ENCODE measurements around the gene COL1A2. TPM values are rescaled to one million over a fixed set of nuclear protein-coding genes. Genes with fewer than 3 reads are reported as not detected.

The COL1A2 gene
- total and polyA plus RNA-seq, 2 experiments from 2014 or later, result 1,836 to 2,200 TPM

DNA sequence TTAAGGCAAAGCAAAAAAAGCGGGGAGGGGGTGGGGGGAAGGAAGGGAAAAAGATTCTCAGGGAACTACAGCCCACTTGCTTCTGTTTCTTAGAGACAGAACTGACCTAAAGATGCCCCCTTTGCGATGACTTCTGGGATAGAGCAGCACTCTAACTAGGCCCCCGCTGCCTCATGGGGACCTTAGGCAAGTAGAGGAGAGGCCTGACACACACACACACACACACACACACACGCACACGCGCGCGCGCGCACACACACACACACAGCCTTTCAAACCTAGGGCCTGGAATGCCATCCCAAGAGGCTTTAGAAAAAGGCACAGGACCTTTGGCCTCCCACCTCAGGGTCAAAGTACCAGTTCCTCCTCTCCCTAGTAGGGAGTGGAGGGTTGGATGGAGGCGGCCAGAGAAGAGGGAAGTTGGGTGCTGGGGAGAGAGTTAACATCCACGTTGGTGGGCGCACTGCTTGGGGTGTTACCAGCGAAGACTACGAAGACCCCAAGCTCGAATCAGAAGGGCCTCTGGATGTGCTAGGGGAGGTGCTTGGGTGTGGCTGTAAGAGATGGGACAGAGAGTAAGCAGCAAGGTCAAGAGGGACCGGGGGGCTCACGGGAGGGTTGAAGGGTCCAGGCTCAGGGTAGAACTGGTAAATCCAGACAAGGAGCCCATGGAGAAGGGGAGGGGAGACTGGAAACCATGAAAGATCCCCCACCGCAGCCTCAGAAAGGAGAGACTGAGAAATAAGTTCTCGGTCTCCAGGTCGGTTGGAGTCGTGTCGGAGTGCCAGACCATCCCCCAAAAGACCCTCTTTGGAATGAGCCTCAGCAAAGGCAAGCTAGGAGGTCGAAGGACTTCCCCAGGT lies 1.2 kb upstream of the COL1A2 start:
- WGBS (ENCODE audit: low lambda C conversion rate, missing lambda C conversion rate), result 55% methylated on average over 23 of the region's 24 CpGs
- no peak for TF ChIP-seq EZH2phosphoT487 (IDR thresholded peaks at IDR 0.05; ENCODE audit: low read depth, severe bottlenecking, unreplicated experiment)
- peak overlapping the region; percentile 8 for H3K4me3 ChIP-seq
- peaks cover 23% of the 10 kb centered on the region for H3K4me1 ChIP-seq (ENCODE audit: insufficient read depth)
- no peaks in the 10 kb centered on the region for H3K36me3 ChIP-seq (replicated peaks; ENCODE audit: insufficient read depth, low read depth)
- H4K20me1 ChIP-seq (ENCODE audit: insufficient read depth, poor library complexity, severe bottlenecking), result peaks cover 13% of the 10 kb centered on the region
- peak overlapping the region; percentile 77 for H3K4me2 ChIP-seq
- no peaks in the 10 kb centered on the region for H3K9me3 ChIP-seq (ENCODE audit: low read depth)
- H3K79me2 ChIP-seq, result peaks cover 34% of the 10 kb centered on the region
- DNase-seq (ENCODE audit: low spot score), result peak; percentile 44
- H3K9me2 ChIP-seq (replicated peaks; ENCODE audit: insufficient read depth), result no peaks in the 10 kb centered on the region
- no peak overlapping the region for H2AFZ ChIP-seq
- peak overlapping the region; percentile 97 for H3K27ac ChIP-seq
- no peaks in the 10 kb centered on the region for H3K27me3 ChIP-seq

DNA sequence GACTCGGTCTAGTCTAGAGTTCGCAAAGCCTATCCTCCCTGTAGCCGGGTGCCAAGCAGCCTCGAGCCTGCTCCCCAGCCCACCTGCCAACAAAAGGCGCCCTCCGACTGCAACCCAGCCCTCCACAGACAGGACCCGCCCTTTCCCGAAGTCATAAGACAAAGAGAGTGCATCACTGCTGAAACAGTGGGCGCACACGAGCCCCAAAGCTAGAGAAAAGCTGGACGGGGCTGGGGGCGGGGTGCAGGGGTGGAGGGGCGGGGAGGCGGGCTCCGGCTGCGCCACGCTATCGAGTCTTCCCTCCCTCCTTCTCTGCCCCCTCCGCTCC lies 622 bp upstream of the COL1A2 start:
- H3K9me2 ChIP-seq (replicated peaks; ENCODE audit: insufficient read depth), result no peaks in the 10 kb centered on the region
- peak; percentile 74 for DNase-seq (ENCODE audit: low spot score)
- peak overlapping the region; percentile 8 for H3K4me3 ChIP-seq
- peak overlapping the region; percentile 29 for H2AFZ ChIP-seq
- H3K79me2 ChIP-seq, result peaks cover 40% of the 10 kb centered on the region
- peaks cover 23% of the 10 kb centered on the region for H3K4me1 ChIP-seq (ENCODE audit: insufficient read depth)
- H3K27ac ChIP-seq, result peak overlapping the region; percentile 97
- WGBS (ENCODE audit: low lambda C conversion rate, missing lambda C conversion rate), result 5% methylated on average over 8 of the region's 19 CpGs
- peaks cover 18% of the 10 kb centered on the region for H4K20me1 ChIP-seq (ENCODE audit: insufficient read depth, poor library complexity, severe bottlenecking)
- no peaks in the 10 kb centered on the region for H3K9me3 ChIP-seq (ENCODE audit: low read depth)
- H3K36me3 ChIP-seq (replicated peaks; ENCODE audit: insufficient read depth, low read depth), result no peaks in the 10 kb centered on the region
- TF ChIP-seq EZH2 (IDR thresholded peaks at IDR 0.05; ENCODE audit: borderline replicate concordance) (no peak), EZH2phosphoT487 (IDR thresholded peaks at IDR 0.05; ENCODE audit: low read depth, severe bottlenecking, unreplicated experiment) (no peak), CTCF (IDR thresholded peaks at IDR 0.05; ENCODE audit: poor library complexity) (no peak)
- H3K4me2 ChIP-seq, result peak overlapping the region; percentile 77
- H3K27me3 ChIP-seq, result no peaks in the 10 kb centered on the region

- no peaks in the 10 kb centered on the region for H3K9me3 ChIP-seq (ENCODE audit: low read depth)
- H3K4me2 ChIP-seq, result peak overlapping the region; percentile 77
- H3K9me2 ChIP-seq (replicated peaks; ENCODE audit: insufficient read depth), result no peaks in the 10 kb centered on the region
- peaks cover 23% of the 10 kb centered on the region for H3K4me1 ChIP-seq (ENCODE audit: insufficient read depth)
- no peaks in the 10 kb centered on the region for H3K27me3 ChIP-seq
- TF ChIP-seq EZH2 (IDR thresholded peaks at IDR 0.05; ENCODE audit: borderline replicate concordance) (no peak), CTCF (IDR thresholded peaks at IDR 0.05; ENCODE audit: poor library complexity) (peak; percentile 75)
- DNase-seq (ENCODE audit: low spot score), result peak; percentile 85
- peaks cover 53% of the 10 kb centered on the region for H3K79me2 ChIP-seq
- 10% methylated on average over 14 of the region's 14 CpGs for WGBS (ENCODE audit: low lambda C conversion rate, missing lambda C conversion rate)
- H3K4me3 ChIP-seq, result peak overlapping the region; percentile 52
- H2AFZ ChIP-seq, result peak overlapping the region; percentile 20
- H4K20me1 ChIP-seq (ENCODE audit: insufficient read depth, poor library complexity, severe bottlenecking), result peaks cover 31% of the 10 kb centered on the region
- H3K27ac ChIP-seq, result peak overlapping the region; percentile 97
- H3K36me3 ChIP-seq (replicated peaks; ENCODE audit: insufficient read depth, low read depth), result no peaks in the 10 kb centered on the region
Measured at GRCh38 chr7:94395141-94396036, 694 bp downstream of the COL1A2 start.

- Histone ChIP-seq H3K4me1 (ENCODE audit: insufficient read depth) (peaks cover 23% of the 10 kb centered on the region), H3K36me3 (replicated peaks; ENCODE audit: insufficient read depth, low read depth) (no peaks in the 10 kb centered on the region), H3K4me2 (peak overlapping the region; percentile 65), H4K20me1 (ENCODE audit: insufficient read depth, poor library complexity, severe bottlenecking) (peaks cover 36% of the 10 kb centered on the region), H3K27ac (peak overlapping the region; percentile 97), H3K4me3 (peak overlapping the region; percentile 52), H3K27me3 (no peaks in the 10 kb centered on the region), H3K9me2 (replicated peaks; ENCODE audit: insufficient read depth) (no peaks in the 10 kb centered on the region), H3K9me3 (ENCODE audit: low read depth) (no peaks in the 10 kb centered on the region), H3K79me2 (peaks cover 60% of the 10 kb centered on the region), H2AFZ (peak overlapping the region; percentile 20)
- WGBS (ENCODE audit: low lambda C conversion rate, missing lambda C conversion rate), result 35% methylated on average over 3 of the region's 3 CpGs
- DNase-seq (ENCODE audit: low spot score), result peak; percentile 30
- TF ChIP-seq EZH2phosphoT487 (IDR thresholded peaks at IDR 0.05; ENCODE audit: low read depth, severe bottlenecking, unreplicated experiment) (no peak), EZH2 (IDR thresholded peaks at IDR 0.05; ENCODE audit: borderline replicate concordance) (no peak), CTCF (IDR thresholded peaks at IDR 0.05; ENCODE audit: poor library complexity) (no peak)
Measured at GRCh38 chr7:94396037-94396431, 1.3 kb downstream of the COL1A2 start.

Data from hepatocyte (in vitro differentiated cells).